Renal pelvis (tissue), 12 donors: ENCODE measurements around the gene HDAC10. TPM values are rescaled to one million over a fixed set of nuclear protein-coding genes. Genes with fewer than 3 reads are reported as not detected.

Experiments used
- DNase-seq: peaks from one replicate; pipeline ENCODE4 v3.0.0-alpha.2; 2013
- long read RNA-seq, 16 experiments: transcript quantifications; one replicate each; lab custom pipeline, GENCODE V29; 2026
- polyA plus RNA-seq, 3 donors: library from polyadenylated mRNA; unstranded; fragments of 120-200 nt; gene quantifications; one replicate each; pipeline ENCODE4 v1.2.1, GENCODE V29; 2013; ENCODE audit not compliant: insufficient read length in 3 of 3

The HDAC10 gene
- 10 to 100 TPM; 25.6 to 29.8 (median 26.7) TPM for polyA plus RNA-seq
- long read RNA-seq, donor 1, partial matches to known transcripts, result 0 of 2 reads
- long read RNA-seq, donor 1, other reads (novel, unspliced or antisense), result 0 of 2 reads
- long read RNA-seq, donor 2, partial matches to known transcripts, result 0 of 3 reads
- long read RNA-seq, donor 2, other reads (novel, unspliced or antisense), result 0 of 3 reads
- long read RNA-seq, donor 3, result 0 reads
- long read RNA-seq, donor 4, partial matches to known transcripts, result 7 of 8 reads
- long read RNA-seq, donor 4, other reads (novel, unspliced or antisense), result 0 of 8 reads
- long read RNA-seq, donor 5, partial matches to known transcripts, result 0 of 1 reads
- long read RNA-seq, donor 5, other reads (novel, unspliced or antisense), result 0 of 1 reads
- long read RNA-seq, donor 6, partial matches to known transcripts, result 5 of 5 reads
- long read RNA-seq, donor 6, other reads (novel, unspliced or antisense), result 0 of 5 reads
- long read RNA-seq, donor 7, result 0 reads
- long read RNA-seq, donor 8, result 0 reads
- long read RNA-seq, donor 9, partial matches to known transcripts, result 0 of 1 reads
- long read RNA-seq, donor 9, other reads (novel, unspliced or antisense), result 0 of 1 reads
- long read RNA-seq, donor 10, result 0 reads
- long read RNA-seq, donor 11, result 0 reads
- long read RNA-seq, donor 12, partial matches to known transcripts, result 0 of 1 reads
- long read RNA-seq, donor 12, other reads (novel, unspliced or antisense), result 0 of 1 reads
- long read RNA-seq, donor 13, result 0 reads
- long read RNA-seq, donor 14, partial matches to known transcripts, result 0 of 3 reads
- long read RNA-seq, donor 14, other reads (novel, unspliced or antisense), result 0 of 3 reads
- long read RNA-seq, donor 15, partial matches to known transcripts, result 13 of 13 reads
- long read RNA-seq, donor 15, other reads (novel, unspliced or antisense), result 0 of 13 reads
- long read RNA-seq, donor 16, result 0 reads

- DNase-seq, result no peak
Observed at GRCh38 chr22:50250555-50251476, at the start of gene HDAC10. Gene HDAC10, minus strand, starts transcription at chr22:50251265. Its CDS starts 233 bp downstream, at chr22:50251032.

- no peak for DNase-seq
Observed at GRCh38 chr22:50300620-50301257, 49.7 kb upstream of the HDAC10 start.

GRCh38 chr22:50299785-50300619, 48.9 kb upstream of the HDAC10 start:
- no peak for DNase-seq

GRCh38 chr22:50298937-50299784, 48.1 kb upstream of the HDAC10 start:
- no peak for DNase-seq

GRCh38 chr22:50298266-50298637, 47.2 kb upstream of the HDAC10 start:
- DNase-seq, result no peak

GRCh38 chr22:50297510-50298265, 46.6 kb upstream of the HDAC10 start:
- DNase-seq, result no peak

- no peak for DNase-seq
Observed at GRCh38 chr22:50296658-50297490, 45.8 kb upstream of the HDAC10 start.

GRCh38 chr22:50294319-50294656, 43.2 kb upstream of the HDAC10 start:
- no peak for DNase-seq

GRCh38 chr22:50293441-50294318, 42.6 kb upstream of the HDAC10 start:
- peak; percentile 79 for DNase-seq

GRCh38 chr22:50292643-50293440, 41.8 kb upstream of the HDAC10 start:
- no peak for DNase-seq

GRCh38 chr22:50289942-50290630, 39.0 kb upstream of the HDAC10 start:
- DNase-seq, result no peak

- no peak for DNase-seq
Observed at GRCh38 chr22:50289151-50289941, 38.3 kb upstream of the HDAC10 start.

GRCh38 chr22:50287731-50288130, 36.7 kb upstream of the HDAC10 start:
- no peak for DNase-seq

GRCh38 chr22:50286701-50287318, 35.7 kb upstream of the HDAC10 start:
- DNase-seq, result no peak
